Astrocyte (in vitro differentiated cells and primary cell): ENCODE measurements around the gene IL5.

Experiments used
- EZH2 ChIP-seq: IDR thresholded peaks from 2 replicates; pipeline ENCODE4 v1.6.1; 2012; ENCODE audit warnings: mild to moderate bottlenecking, low read length, inconsistent platforms; ENCODE audit not compliant: insufficient read depth
- TF ChIP-seq, protein P1 (sequence below): IDR thresholded peaks from 2 replicates; pipeline ENCODE4 v1.5.1; 2011; ENCODE audit warnings: low read depth, mild to moderate bottlenecking, inconsistent platforms, low read length, moderate library complexity; ENCODE audit not compliant: insufficient read depth

- no peak for TF ChIP-seq EZH2
- TF ChIP-seq, protein P1, sequence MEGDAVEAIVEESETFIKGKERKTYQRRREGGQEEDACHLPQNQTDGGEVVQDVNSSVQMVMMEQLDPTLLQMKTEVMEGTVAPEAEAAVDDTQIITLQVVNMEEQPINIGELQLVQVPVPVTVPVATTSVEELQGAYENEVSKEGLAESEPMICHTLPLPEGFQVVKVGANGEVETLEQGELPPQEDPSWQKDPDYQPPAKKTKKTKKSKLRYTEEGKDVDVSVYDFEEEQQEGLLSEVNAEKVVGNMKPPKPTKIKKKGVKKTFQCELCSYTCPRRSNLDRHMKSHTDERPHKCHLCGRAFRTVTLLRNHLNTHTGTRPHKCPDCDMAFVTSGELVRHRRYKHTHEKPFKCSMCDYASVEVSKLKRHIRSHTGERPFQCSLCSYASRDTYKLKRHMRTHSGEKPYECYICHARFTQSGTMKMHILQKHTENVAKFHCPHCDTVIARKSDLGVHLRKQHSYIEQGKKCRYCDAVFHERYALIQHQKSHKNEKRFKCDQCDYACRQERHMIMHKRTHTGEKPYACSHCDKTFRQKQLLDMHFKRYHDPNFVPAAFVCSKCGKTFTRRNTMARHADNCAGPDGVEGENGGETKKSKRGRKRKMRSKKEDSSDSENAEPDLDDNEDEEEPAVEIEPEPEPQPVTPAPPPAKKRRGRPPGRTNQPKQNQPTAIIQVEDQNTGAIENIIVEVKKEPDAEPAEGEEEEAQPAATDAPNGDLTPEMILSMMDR, result no peak
Measured at GRCh38 chr5:132543472-132544201, at the start of gene IL5.
